Glomerular endothelial cell (primary cell): ENCODE measurements around the gene MUSK. TPM values are rescaled to one million over a fixed set of nuclear protein-coding genes. Genes with fewer than 3 reads are reported as not detected.
"Not testable (repeated sequence)": the region's sequence is repeated elsewhere in the genome, so short reads cannot be mapped to it uniquely, and the experiment has no call there.

Experiments
- DNase-seq: peaks from one replicate; pipeline ENCODE4 v3.0.0-alpha.2; 2011; ENCODE audit warnings: low read depth, low spot score; ENCODE audit errors: extremely low read depth
- total RNA-seq: library from RNA; depleted of rRNA; stranded (reverse); fragments of >200 nt; gene quantifications from 2 replicates; pipeline ENCODE4 v1.2.3, GENCODE V29; 2015

Gene MUSK
- total RNA-seq, 1 donor from 2014 or later, result not detected

- no peak for DNase-seq
These were observed 86.6 kb downstream of the MUSK start for GRCh38 chr9:110755179-110755578.

- no peak for DNase-seq
These were observed 89.6 kb downstream of the MUSK start for GRCh38 chr9:110758201-110758600.

GRCh38 chr9:110762783-110763182 is 94.2 kb downstream of the MUSK start:
- DNase-seq, result no peak

GRCh38 chr9:110763568-110763967 is 95.0 kb downstream of the MUSK start:
- no peak for DNase-seq

- no peak for DNase-seq
These were observed 95.4 kb downstream of the MUSK start for GRCh38 chr9:110764006-110764405.

GRCh38 chr9:110765926-110766325 is 97.3 kb downstream of the MUSK start:
- no peak for DNase-seq

GRCh38 chr9:110767559-110768063 is 99.0 kb downstream of the MUSK start:
- no peak for DNase-seq

- no peak for DNase-seq
These were observed 100.3 kb downstream of the MUSK start for GRCh38 chr9:110768886-110769285.

GRCh38 chr9:110769667-110770066 is 101.1 kb downstream of the MUSK start:
- DNase-seq, result no peak

GRCh38 chr9:110775724-110776123 is 107.1 kb downstream of the MUSK start:
- no peak for DNase-seq

GRCh38 chr9:110776221-110776620 is 107.6 kb downstream of the MUSK start:
- DNase-seq, result no peak

- peak; percentile 39 for DNase-seq
These were observed 108.7 kb downstream of the MUSK start for GRCh38 chr9:110777196-110777875.

- no peak for DNase-seq
These were observed 109.3 kb downstream of the MUSK start for GRCh38 chr9:110777876-110778215.

- no peak for DNase-seq
These were observed 114.1 kb downstream of the MUSK start for GRCh38 chr9:110782701-110783100.

- DNase-seq, result no peak
These were observed 115.7 kb downstream of the MUSK start for GRCh38 chr9:110784309-110784708.

GRCh38 chr9:110785166-110785565 is 116.6 kb downstream of the MUSK start:
- no peak for DNase-seq

- DNase-seq, result not testable (repeated sequence)
These were observed 119.8 kb downstream of the MUSK start for GRCh38 chr9:110788396-110788795.

- DNase-seq, result no peak
These were observed 120.3 kb downstream of the MUSK start for GRCh38 chr9:110788871-110789270.

GRCh38 chr9:110797611-110798010 is 129.0 kb downstream of the MUSK start:
- DNase-seq, result no peak

- DNase-seq, result no peak
These were observed 130.8 kb downstream of the MUSK start for GRCh38 chr9:110799396-110799795.

- DNase-seq, result no peak
These were observed 132.8 kb downstream of the MUSK start for GRCh38 chr9:110801426-110801825.

GRCh38 chr9:110802416-110803035 is 133.9 kb downstream of the MUSK start:
- DNase-seq, result no peak
